ELF-1 (cell line): ENCODE results near the gene TTLL7.
"Not testable (repeated sequence)": the region's sequence is repeated elsewhere in the genome, so short reads cannot be mapped to it uniquely, and the experiment has no call there.

Experiments
- DNase-seq: peaks from one replicate; pipeline ENCODE4 v3.0.0-alpha.2; 2016; ENCODE audit warnings: low read depth, low spot score

Gene TTLL7

DNA sequence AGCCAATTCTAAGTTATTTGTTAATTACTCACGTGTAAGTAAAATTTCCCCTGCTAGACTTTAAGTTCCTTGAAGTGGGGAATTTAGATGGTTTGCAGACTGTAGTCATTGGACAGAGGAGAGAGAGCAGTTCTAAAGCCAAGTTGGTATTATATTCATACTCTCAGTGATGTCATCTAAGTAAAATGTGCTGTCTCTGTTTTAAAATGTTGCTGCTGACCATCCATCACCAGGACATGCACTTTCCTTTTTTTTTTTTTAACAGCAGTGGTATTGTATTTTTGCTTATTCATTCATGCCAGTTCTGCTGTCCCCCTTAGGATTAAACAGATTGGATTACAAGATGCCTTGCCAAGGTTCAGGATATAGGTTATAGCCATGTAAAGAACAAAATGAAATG lies 2.3 kb downstream of the TTLL7 start:
- DNase-seq = no peak

DNA sequence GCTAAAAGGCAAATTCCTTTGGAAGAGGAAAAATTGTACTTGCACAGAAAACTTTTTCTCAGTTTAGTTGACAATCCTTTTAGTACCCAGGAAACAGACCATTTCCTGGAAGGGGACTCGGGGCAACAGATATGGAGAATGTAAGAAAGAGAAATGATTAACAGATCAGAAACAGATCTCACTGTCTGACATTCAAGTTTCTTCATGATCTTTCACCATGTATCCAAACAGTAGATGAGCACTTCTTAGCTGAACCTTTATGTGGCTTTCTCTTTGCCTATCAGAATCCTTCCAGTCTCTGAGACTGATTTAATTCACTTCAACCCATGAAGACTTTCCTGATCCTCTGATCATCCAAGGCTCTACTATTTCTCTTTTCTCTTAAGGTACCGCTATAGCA lies 2.7 kb downstream of the TTLL7 start:
- DNase-seq = no peak

- no peak for DNase-seq
Measured at GRCh38 chr1:83995649-83996048, 3.3 kb downstream of the TTLL7 start.

DNA sequence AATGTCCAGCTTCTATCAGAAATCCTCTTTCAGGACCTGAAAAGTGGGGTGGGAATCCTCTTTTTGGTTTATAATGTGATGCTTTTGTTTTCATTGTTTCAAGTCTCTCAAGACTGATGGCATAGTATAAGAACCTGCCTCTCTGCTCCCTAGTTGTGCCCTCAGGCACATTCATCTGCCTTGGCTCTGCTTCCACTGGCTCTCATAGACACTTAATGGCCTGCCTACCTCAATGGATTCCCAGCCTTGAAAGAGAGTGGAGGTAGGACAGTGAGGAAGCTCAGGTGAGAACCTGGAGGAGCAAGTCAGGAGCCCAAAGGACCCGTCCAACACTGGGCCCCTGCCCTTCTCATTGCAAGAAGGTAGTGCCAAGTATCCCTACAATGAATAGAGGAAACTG lies 4.8 kb downstream of the TTLL7 start:
- peak; percentile 60 for DNase-seq

DNA sequence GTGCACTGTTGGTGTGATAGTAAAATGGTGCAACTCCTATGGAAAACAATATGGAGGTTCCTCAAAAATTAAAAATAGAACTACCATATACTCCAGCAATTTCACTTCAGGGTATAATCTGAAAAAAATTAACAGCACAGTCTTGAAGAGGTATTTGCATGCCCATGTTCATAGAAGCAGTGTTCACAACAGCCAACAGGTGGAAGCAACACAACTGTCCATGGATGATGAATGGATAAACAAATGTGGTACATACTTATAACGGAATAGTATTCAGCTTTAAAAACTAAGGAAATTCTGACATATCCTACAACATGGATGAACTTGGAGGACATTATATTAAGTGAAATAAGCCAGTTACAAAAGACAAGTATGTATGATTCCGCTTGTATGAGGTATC lies 8.2 kb downstream of the TTLL7 start:
- no peak for DNase-seq

- no peak for DNase-seq
Measured at GRCh38 chr1:83985048-83985447, 13.9 kb downstream of the TTLL7 start.

DNA sequence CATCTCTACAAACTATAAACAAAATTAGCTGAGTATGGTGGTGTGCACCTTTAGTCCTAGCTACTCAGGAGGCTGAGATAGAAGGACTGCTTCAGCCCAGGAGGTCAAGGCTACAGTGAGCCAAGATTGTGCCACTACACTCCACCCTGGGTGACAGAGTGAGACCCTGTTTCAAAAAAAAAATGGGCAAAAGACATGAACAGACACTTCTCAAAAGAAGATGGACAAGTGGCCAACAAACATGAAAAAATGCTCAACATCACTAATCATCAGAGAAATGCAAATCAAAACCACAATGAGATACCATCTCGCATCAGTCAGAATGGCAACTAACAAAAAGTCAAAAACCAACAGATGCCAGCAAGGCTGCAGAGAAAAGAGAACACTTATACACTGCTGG lies 15.0 kb downstream of the TTLL7 start:
- DNase-seq = not testable (repeated sequence)

DNA sequence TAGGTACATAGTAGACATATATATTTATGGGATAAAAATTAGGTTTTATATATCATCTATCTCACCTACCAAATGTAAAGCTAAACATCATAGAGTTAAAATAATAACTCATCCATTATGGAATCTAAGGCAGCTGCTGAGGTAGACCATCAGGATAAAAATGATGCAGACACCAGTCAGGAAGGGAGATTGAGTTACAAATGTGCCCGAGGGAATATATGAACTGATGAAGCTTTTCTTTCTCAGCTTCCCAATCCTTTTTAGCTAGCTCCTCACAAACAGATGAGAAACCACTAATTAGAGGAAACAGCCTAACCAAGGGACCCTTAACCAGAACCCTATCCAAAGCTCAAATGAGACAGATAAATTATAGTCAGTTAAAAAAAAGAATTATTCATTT lies 20.9 kb downstream of the TTLL7 start:
- DNase-seq = no peak

GRCh38 chr1:83976920-83977319 lies 22.0 kb downstream of the TTLL7 start:
- no peak for DNase-seq

DNA sequence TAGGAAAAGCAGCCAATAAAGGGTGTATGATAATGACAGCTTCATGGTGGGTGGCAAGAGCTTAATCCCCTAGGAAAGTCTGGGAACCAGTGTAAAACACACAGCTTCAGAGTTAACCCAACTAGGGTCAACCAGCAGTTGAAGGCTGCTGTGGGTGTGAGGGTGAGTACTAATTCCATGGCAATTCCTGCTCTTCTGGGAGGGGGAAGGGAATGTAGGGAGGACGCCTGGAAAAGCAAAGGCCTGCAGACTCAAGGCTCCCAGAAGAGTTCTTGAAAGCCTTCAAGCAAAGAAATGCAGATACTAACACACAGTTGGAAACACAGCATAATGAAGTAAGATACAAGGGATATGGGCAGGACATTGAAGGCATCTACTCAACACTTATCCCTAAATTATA lies 28.1 kb downstream of the TTLL7 start:
- DNase-seq = peak; percentile 4

DNA sequence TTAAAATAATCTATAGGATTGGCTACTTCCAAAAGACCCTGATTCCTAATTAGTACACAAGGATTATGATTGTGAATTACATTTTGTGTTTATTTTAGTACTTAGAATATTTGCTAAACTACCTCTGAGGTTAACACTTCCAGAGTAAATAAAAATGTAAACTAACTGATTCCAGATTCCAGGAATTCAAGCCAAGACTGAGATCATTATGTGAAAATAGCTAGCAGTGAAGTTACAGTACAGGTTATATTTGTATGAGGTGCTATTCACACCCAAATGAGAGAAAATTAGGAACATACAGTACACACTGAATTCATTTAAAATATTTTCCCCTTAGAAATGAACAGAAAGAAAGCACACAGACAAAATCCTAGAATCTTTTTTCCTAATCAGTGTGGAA lies 28.8 kb downstream of the TTLL7 start:
- DNase-seq = no peak

- no peak for DNase-seq
Measured at GRCh38 chr1:83967336-83967735, 31.6 kb downstream of the TTLL7 start.

GRCh38 chr1:83964153-83964552 lies 34.8 kb downstream of the TTLL7 start:
- no peak for DNase-seq

GRCh38 chr1:83961571-83962295 lies 37.2 kb downstream of the TTLL7 start:
- no peak for DNase-seq

DNA sequence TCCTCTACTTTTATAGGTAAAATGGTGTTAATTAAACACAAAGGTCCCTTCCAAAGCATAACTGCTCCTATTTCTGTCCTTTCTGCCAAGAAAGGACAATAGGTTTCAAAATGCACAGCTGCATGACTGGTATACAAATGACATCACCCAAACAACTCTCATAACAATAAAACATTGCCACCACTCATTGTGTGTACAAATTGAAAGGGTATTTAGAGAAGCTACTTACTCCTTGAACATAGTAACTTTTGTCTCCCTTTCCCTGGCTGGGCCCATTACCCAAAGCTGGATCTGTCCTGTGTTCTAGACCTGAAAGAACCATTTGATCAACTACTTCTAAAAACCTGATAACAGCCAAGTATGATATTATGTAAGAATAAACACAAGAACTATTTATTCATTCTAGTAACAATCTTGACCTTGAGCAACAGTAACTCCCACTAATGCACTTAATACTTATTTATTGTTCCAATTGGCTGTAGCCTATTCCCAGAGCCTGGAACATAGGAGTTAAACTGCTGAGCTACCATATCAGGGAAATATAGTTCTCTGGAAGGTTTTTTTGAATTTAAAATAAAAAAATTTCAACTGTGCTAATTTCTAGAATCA lies 38.2 kb downstream of the TTLL7 start:
- DNase-seq = no peak

GRCh38 chr1:83959824-83960498 lies 39.0 kb downstream of the TTLL7 start:
- DNase-seq = no peak

DNA sequence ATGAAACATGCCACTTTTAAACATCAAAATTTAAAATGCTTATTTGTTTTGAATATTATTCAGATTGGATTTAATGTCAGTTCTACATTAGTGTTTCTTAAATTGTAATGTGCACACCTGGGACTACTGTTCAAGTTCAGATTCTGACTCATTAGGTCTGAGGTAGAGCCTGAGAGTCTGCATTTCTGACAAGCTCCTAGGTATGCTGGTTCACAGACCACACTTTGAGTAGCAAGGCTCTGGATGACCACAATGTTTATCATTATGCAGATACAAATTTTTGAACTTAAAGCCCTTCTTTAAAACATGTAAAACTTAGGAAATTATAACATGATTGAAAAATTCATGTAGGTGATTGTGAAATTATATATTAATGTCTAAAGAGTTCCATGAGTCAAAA lies 40.2 kb downstream of the TTLL7 start:
- DNase-seq = no peak

- no peak for DNase-seq
Measured at GRCh38 chr1:83954166-83954823, 44.6 kb downstream of the TTLL7 start.

DNA sequence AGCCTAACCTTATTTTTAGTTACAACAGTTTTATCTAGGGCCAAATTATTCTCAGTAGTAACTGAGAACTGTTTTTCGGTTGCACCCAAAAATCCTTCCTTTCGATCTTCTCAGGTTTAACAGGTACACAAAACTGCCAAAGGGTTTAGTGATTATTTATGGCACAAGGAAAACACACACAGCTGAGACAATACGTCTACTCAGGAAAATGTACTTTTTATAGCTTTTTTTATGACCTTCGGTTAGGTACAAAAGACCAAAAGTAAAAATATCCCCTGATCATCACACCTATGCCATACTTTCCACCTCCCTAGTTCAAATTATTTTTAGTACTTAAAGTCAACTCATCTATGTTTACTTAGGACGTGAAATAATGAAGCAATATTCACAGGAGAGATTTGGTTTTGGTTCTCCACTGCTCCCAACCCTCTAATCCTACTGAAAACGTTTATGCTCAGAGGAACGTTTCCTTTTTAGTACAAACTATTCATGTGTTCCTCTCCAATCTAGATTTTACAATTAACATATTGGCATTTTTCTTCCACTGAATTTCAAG lies 48.7 kb downstream of the TTLL7 start:
- DNase-seq = no peak

GRCh38 chr1:83942914-83943313 lies 56.0 kb downstream of the TTLL7 start:
- peak; percentile 7 for DNase-seq

DNA sequence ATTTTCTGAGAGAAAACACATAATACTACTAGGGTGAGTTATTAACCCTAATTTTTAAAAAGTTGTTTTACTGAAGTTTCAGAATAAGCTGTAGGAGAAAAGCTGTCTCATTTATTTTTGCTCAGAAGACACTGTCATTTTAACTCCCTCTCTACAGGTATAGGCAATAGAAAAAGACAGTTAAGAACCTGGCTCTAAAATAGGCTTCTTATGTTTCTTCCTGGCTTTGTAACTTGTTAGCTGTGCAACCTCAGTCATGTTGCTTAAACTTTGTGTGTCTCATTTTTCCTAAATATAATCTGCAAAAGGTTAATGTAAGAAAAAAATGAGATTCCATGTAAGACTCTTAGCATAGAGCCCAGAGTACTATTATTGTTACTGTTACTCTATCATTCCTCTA lies 64.4 kb downstream of the TTLL7 start:
- no peak for DNase-seq

GRCh38 chr1:83932693-83933092 lies 66.2 kb downstream of the TTLL7 start:
- DNase-seq = no peak
